ENCODE data around the gene SLX9.
A peak's percentile ranks its signal among the peaks of the same experiment; 100 is the strongest.

Gene SLX9

DNA sequence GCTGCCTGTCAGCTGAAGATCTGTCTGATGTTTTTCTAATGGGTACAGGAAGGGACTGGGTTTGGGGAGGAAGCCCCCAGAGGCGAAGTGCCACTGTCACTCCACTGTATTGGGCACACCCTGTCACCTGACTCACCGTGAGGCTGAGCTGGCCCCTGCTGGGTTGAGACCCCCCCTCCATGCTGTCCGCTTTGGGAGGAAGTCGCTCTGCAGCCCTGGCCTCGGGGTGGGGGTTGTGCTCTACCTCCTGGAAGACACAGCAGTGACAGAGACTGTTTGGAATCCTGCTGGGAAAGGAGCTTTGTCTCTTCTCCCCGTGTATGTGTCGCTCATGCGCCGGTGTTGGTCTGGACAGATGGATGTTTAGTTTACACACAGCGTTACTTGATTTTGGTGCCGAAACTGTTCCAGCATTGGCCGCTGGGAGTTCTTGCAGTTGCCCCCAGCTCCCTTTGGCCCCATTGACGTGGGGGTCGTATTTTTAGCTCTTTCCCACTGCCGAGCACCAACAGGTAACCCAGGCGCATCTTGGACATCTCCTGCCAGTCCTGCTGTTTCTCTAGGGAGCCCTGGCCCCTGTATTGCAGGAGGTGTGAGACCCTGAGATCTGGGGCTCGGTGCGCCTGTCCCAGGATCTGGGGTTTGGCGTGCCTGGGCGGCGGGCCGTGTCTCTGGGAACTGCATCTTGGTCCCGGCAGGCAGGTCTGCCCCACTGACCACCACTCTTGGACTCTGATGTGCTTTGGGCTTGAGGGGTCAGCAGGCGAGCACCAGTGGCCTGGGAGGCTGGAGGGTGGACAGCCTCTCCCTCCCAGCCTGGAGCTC is 30.3 kb downstream of the SLX9 start:
- no peaks in the 10 kb centered on the region for H3K9me3 ChIP-seq (ENCODE audit: low read depth, low read length)
- peaks cover 54% of the 10 kb centered on the region for H3K36me3 ChIP-seq (ENCODE audit: insufficient read depth, low read length)
- no peak for DNase-seq (ENCODE audit: low read depth, low spot score)
- no peak overlapping the region for H3K9ac ChIP-seq (ENCODE audit: insufficient read length)
- peak overlapping the region; percentile 75 for H3K27ac ChIP-seq
- no peak overlapping the region for H3K4me3 ChIP-seq
- no peak for TF ChIP-seq POLR2AphosphoS5 (IDR thresholded peaks at IDR 0.05; ENCODE audit: borderline replicate concordance, low read depth, low read length)
- TF ChIP-seq FOXP2 (optimal IDR thresholded peaks at IDR 0.05; ENCODE audit: control extremely low read depth, extremely low read length, insufficient read depth) = no peak
- TF ChIP-seq EZH2 (IDR thresholded peaks at IDR 0.05) = no peak

DNA sequence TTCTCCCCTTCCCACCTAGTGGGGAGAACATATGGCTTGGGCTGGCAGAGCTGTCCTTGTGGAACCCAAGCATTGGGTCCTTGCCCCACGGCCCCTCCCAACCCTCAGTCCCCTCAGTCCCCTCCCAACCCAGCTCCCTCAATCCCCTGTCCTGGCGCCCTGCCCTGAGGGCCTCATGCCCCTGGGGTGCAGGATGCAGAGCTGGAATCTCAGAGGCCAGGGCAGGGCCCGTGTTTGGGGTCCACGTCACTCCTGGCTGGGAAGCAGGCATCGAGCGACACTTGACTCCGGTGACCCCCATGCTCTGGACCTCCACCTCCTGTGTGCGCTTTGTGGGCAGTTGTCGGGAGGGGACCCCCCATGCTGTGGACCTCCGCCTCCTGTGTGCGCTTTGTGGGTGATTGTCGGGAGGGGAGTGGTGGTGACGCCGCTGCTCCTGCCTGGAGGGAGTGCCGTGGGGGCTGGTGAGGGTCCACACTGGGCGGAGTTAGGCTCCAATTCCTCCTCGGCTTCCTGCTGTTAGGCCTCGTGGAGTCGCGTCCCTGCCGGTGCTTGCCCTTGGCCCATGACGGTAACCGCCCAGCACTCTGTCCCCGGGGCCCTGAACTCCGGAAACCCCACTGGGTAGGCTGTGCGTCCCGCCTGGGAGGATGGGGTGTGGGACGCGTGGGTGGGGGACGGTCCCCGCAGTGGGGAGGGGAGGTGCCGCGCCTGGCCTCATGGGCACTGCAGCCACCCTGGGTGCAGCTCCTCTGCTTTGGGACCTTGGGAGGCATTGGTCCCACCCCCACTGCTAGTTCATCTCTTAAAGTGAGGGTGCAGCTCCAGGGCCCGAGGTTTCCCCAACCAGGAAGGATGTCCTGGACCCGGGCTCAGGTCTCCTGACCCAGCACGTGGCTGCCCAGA is 31.2 kb downstream of the SLX9 start:
- no peak overlapping the region for H3K27ac ChIP-seq
- no peak for DNase-seq (ENCODE audit: low read depth, low spot score)
- TF ChIP-seq POLR2AphosphoS5 (IDR thresholded peaks at IDR 0.05; ENCODE audit: borderline replicate concordance, low read depth, low read length) (no peak), EZH2 (IDR thresholded peaks at IDR 0.05) (no peak), FOXP2 (optimal IDR thresholded peaks at IDR 0.05; ENCODE audit: control extremely low read depth, extremely low read length, insufficient read depth) (no peak)
- H3K4me3 ChIP-seq = no peak overlapping the region
- no peaks in the 10 kb centered on the region for H3K9me3 ChIP-seq (ENCODE audit: low read depth, low read length)
- peaks cover 47% of the 10 kb centered on the region for H3K36me3 ChIP-seq (ENCODE audit: insufficient read depth, low read length)
- no peak overlapping the region for H3K9ac ChIP-seq (ENCODE audit: insufficient read length)

DNA sequence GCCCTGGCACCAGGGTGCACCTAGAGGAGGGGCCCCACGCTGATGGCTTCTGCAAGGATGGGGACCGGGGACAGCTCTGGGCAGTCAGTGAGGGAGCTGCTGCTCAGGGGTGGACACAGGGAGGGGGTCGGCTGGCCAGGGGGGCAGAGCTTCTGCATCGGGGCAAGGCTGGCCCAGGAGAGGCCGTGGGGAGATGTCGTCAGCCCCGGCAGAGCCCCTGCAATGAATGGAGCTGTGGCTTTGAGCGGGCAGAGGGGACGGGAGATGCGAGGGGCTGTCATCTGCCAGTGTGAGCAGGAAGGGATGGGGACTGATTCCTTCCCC is 31.8 kb downstream of the SLX9 start:
- no peak for TF ChIP-seq POLR2AphosphoS5 (IDR thresholded peaks at IDR 0.05; ENCODE audit: borderline replicate concordance, low read depth, low read length)
- no peak for TF ChIP-seq FOXP2 (optimal IDR thresholded peaks at IDR 0.05; ENCODE audit: control extremely low read depth, extremely low read length, insufficient read depth)
- no peak for TF ChIP-seq EZH2 (IDR thresholded peaks at IDR 0.05)
- Histone ChIP-seq H3K9ac (ENCODE audit: insufficient read length) (no peak overlapping the region), H3K4me3 (no peak overlapping the region), H3K36me3 (ENCODE audit: insufficient read depth, low read length) (peaks cover 47% of the 10 kb centered on the region), H3K9me3 (ENCODE audit: low read depth, low read length) (no peaks in the 10 kb centered on the region), H3K27ac (no peak overlapping the region)
- no peak for DNase-seq (ENCODE audit: low read depth, low spot score)

DNA sequence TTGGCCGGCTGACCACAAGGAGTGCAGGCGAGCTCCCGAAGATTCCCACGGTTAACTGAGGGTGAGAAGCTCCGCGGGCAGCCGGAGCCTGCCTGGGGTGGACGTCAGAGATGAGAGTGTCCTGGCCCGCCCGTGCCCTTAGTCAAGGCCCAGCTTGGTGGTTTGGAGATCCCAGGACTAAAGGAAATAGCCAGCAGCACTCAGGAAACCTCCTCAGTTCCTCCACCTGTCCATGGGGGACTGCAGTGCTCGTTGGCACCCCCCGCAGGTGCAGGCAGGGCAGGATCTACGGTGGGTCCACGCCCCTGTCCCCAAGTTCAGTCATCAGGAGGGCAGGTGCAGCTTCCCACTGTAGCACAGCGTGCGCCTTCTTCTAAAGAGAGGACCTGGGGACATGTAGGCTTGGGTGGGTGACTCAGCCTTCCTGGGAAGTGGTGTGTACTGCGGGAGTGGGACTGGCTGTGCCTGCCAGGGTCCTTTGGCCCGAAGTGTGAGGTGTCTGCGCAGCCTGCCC is 32.5 kb downstream of the SLX9 start:
- no peak overlapping the region for H3K9ac ChIP-seq (ENCODE audit: insufficient read length)

DNA sequence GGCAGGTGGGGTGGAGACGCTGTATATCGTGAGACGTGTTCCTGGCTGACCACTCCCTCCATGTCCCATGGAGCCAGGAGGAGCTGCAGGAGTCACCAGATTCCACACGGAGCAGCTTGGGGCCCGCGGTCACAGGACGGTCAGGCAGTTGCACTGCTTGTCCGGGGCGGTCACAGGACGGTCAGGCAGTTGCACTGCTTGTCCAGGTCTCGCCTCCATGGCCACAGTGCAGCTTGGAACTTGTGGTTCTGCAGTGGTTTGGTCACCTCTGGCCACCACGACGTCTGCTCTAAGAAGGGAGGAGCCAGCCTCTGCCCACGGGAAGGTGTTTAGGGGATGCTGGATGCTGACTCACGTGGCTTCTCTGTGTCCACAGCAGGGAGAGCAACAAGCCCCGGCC is 33.0 kb downstream of the SLX9 start:
- TF ChIP-seq EZH2 (IDR thresholded peaks at IDR 0.05) (no peak), FOXP2 (optimal IDR thresholded peaks at IDR 0.05; ENCODE audit: control extremely low read depth, extremely low read length, insufficient read depth) (no peak), POLR2AphosphoS5 (IDR thresholded peaks at IDR 0.05; ENCODE audit: borderline replicate concordance, low read depth, low read length) (no peak)
- no peak for DNase-seq (ENCODE audit: low read depth, low spot score)
- Histone ChIP-seq H3K9ac (ENCODE audit: insufficient read length) (no peak overlapping the region), H3K4me3 (no peak overlapping the region), H3K27ac (peak overlapping the region; percentile 36; the same call in 1 of the 2 replicates), H3K36me3 (ENCODE audit: insufficient read depth, low read length) (peaks cover 39% of the 10 kb centered on the region), H3K9me3 (ENCODE audit: low read depth, low read length) (no peaks in the 10 kb centered on the region)

More for the DNA sequence above, 32.5 kb downstream of the SLX9 start:
- no peak for TF ChIP-seq FOXP2 (optimal IDR thresholded peaks at IDR 0.05; ENCODE audit: control extremely low read depth, extremely low read length, insufficient read depth)
- TF ChIP-seq POLR2AphosphoS5 (IDR thresholded peaks at IDR 0.05; ENCODE audit: borderline replicate concordance, low read depth, low read length) = no peak
- TF ChIP-seq EZH2 (IDR thresholded peaks at IDR 0.05) = no peak
- Histone ChIP-seq H3K36me3 (ENCODE audit: insufficient read depth, low read length) (peaks cover 43% of the 10 kb centered on the region), H3K27ac (peak overlapping the region; percentile 36; the same call in 1 of the 2 replicates), H3K9me3 (ENCODE audit: low read depth, low read length) (no peaks in the 10 kb centered on the region), H3K4me3 (no peak overlapping the region)
- no peak for DNase-seq (ENCODE audit: low read depth, low spot score)

DNA sequence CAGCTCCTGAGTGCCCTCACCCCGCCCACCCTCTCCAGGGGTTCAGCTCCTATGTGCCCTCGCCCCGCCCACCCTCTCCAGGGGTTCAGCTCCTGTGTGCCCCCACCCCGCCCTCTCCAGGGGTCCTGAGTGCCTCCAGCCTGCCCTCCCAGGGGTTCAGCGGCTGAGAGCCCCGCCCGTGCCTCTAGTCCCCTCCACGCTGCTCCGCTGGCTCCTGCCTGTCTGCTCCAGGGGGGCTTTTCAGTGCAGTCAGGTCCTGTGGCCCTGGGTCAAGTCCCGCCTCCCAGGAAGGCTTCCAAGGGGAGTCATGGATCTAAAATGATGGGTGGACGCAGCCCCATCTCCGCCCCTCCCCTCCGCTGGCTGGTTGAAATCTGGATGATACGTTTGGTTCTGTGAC is 33.8 kb downstream of the SLX9 start:
- Histone ChIP-seq H3K36me3 (ENCODE audit: insufficient read depth, low read length) (peaks cover 32% of the 10 kb centered on the region), H3K4me3 (no peak overlapping the region)
- no peak for DNase-seq (ENCODE audit: low read depth, low spot score)

DNA sequence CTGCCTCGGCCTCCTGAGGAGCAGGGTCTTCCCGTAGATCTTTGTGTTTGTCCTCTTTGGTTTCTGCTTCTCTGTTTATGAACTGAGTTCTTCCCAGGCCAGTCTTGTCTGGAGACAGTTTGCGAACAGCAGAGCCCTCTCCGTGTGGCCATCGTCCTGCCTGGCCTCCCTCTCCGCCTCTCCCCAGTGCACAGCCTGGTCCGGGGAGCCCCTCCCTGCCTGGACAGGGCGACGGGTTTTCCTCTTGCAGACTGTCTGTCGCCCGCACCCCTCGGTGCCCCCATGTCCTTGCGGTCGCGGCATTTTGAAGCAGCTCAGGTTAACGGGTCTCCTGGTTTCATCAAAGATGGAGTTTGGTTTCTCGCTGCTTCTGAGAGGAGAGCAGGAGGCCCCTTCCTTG is 34.8 kb downstream of the SLX9 start:
- no peaks in the 10 kb centered on the region for H3K9me3 ChIP-seq (ENCODE audit: low read depth, low read length)
- TF ChIP-seq FOXP2 (optimal IDR thresholded peaks at IDR 0.05; ENCODE audit: control extremely low read depth, extremely low read length, insufficient read depth) = no peak
- no peak overlapping the region for H3K9ac ChIP-seq (ENCODE audit: insufficient read length)
- no peak overlapping the region for H3K4me3 ChIP-seq
- peak overlapping the region; percentile 31; the same call in 1 of the 2 replicates for H3K27ac ChIP-seq
- DNase-seq (ENCODE audit: low read depth, low spot score) = no peak
- peaks cover 23% of the 10 kb centered on the region for H3K36me3 ChIP-seq (ENCODE audit: insufficient read depth, low read length)

More for the DNA sequence above, 33.8 kb downstream of the SLX9 start:
- peak overlapping the region; percentile 75 for H3K27ac ChIP-seq
- no peaks in the 10 kb centered on the region for H3K9me3 ChIP-seq (ENCODE audit: low read depth, low read length)
- no peak overlapping the region for H3K9ac ChIP-seq (ENCODE audit: insufficient read length)
- no peak for TF ChIP-seq EZH2 (IDR thresholded peaks at IDR 0.05)
- TF ChIP-seq FOXP2 (optimal IDR thresholded peaks at IDR 0.05; ENCODE audit: control extremely low read depth, extremely low read length, insufficient read depth) = no peak
- no peak for TF ChIP-seq POLR2AphosphoS5 (IDR thresholded peaks at IDR 0.05; ENCODE audit: borderline replicate concordance, low read depth, low read length)

Measured in SK-N-MC (cell line).